RWPE1 (cell line): ENCODE results near the gene ASTN2.

Source experiments
- CTCF ChIA-PET: fragments of 350-600 bp; sonication (Branson Sonifier 250); formaldehyde crosslinking; extraction: SDS; loops from one replicate; lab custom pipeline; 2021; lab: Yijun Ruan, JAX
- POLR2A ChIA-PET: fragments of 400-600 bp; formaldehyde crosslinking; extraction: SDS; loops from one replicate; lab custom pipeline; 2020; ENCODE audit warnings: antibody characterized with exemption; ENCODE audit not compliant: low non-redundant PET; lab: Yijun Ruan, JAX
- DNase-seq: peaks from one replicate; pipeline ENCODE4 v3.0.0; 2012; ENCODE audit warnings: low spot score
- H3K27ac ChIP-seq: fragments of 450-650 bp; 2 replicates; pipeline ENCODE4 v1.5.1; 2017
- TF ChIP-seq, protein P1 (sequence below): fragments of 450-650 bp; conservative IDR thresholded peaks from 2 replicates; pipeline ENCODE4 v1.5.1; 2017; ENCODE audit warnings: low read depth, mild to moderate bottlenecking

Gene ASTN2

DNA sequence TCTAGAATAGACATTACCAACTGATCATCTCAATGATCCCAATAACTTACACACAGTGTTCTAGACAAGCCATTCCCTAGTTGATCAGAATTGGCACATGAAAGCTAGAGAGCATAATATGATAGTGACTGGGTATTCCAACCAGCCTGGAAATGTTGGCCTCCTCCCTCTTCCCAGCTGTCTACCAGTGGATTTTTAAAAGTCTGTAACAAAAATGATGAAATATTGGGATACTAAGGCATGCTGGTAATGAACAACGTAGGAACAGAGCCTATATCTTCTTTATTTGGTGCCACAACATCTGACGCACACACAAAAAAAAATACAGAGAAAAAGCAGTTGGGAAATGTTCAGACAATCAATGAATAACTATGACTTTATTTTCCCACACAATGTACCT, 692.9 kb downstream of the ASTN2 start:
- ChIA-PET POLR2A (no interaction called here), CTCF (no interaction called here)
- no peak overlapping the region for H3K27ac ChIP-seq
- TF ChIP-seq, protein P1, sequence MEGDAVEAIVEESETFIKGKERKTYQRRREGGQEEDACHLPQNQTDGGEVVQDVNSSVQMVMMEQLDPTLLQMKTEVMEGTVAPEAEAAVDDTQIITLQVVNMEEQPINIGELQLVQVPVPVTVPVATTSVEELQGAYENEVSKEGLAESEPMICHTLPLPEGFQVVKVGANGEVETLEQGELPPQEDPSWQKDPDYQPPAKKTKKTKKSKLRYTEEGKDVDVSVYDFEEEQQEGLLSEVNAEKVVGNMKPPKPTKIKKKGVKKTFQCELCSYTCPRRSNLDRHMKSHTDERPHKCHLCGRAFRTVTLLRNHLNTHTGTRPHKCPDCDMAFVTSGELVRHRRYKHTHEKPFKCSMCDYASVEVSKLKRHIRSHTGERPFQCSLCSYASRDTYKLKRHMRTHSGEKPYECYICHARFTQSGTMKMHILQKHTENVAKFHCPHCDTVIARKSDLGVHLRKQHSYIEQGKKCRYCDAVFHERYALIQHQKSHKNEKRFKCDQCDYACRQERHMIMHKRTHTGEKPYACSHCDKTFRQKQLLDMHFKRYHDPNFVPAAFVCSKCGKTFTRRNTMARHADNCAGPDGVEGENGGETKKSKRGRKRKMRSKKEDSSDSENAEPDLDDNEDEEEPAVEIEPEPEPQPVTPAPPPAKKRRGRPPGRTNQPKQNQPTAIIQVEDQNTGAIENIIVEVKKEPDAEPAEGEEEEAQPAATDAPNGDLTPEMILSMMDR: no peak
- no peak for DNase-seq

- no peak for DNase-seq
- no peak overlapping the region for H3K27ac ChIP-seq
- TF ChIP-seq, protein P1: no peak
- CTCF ChIA-PET: no interaction called here
- POLR2A ChIA-PET: no interaction called here
Observed at GRCh38 chr9:116721411-116721810, 693.4 kb downstream of the ASTN2 start.

DNA sequence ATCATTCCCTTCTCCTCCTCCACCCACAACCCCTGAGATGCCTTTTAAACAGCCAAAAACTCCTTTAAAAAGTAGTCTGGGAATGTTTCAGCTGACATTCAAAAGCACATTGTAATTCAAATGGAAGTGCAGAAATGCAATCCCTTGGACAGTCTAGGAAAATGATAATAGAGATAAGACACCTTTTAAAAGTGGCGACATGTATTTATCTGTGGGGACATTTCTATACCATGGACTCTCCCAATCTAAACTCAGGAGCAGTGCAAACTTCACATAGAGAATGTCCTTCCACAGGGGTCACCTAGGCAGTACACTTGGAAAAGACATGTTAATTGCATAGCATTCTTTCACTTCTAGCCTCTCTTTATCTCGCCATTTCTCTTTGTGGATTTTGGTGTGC, 694.7 kb downstream of the ASTN2 start:
- ChIA-PET CTCF (interaction anchor here (1.3 kb wide), 1 partner anchor 17 kb away, joined by 4 read pairs; no protein-coding TSS in a partner anchor), POLR2A (no interaction called here)
- TF ChIP-seq, protein P1: no peak
- H3K27ac ChIP-seq: no peak overlapping the region
- no peak for DNase-seq

GRCh38 chr9:116718111-116718510, 696.7 kb downstream of the ASTN2 start:
- TF ChIP-seq, protein P1: no peak
- H3K27ac ChIP-seq: no peak overlapping the region
- CTCF ChIA-PET: interaction anchor here (0.5 kb wide), 1 partner anchor 1126 kb away, joined by 3 read pairs; no protein-coding TSS in a partner anchor
- POLR2A ChIA-PET: no interaction called here
- DNase-seq: no peak

GRCh38 chr9:116717150-116717549, 697.7 kb downstream of the ASTN2 start:
- POLR2A ChIA-PET: no interaction called here
- DNase-seq: no peak
- H3K27ac ChIP-seq: no peak overlapping the region
- TF ChIP-seq, protein P1: no peak
- CTCF ChIA-PET: no interaction called here

GRCh38 chr9:116716438-116716837, 698.4 kb downstream of the ASTN2 start:
- H3K27ac ChIP-seq: no peak overlapping the region
- DNase-seq: no peak
- TF ChIP-seq, protein P1: no peak
- POLR2A ChIA-PET: no interaction called here
- CTCF ChIA-PET: no interaction called here

- H3K27ac ChIP-seq: no peak overlapping the region
- TF ChIP-seq, protein P1: no peak
- ChIA-PET POLR2A (no interaction called here), CTCF (no interaction called here)
- DNase-seq: no peak
Observed at GRCh38 chr9:116715751-116716150, 699.1 kb downstream of the ASTN2 start.
